HCT116 (cell line): ENCODE measurements around the gene PDE8A. TPM values are rescaled to one million over a fixed set of nuclear protein-coding genes. Genes with fewer than 3 reads are reported as not detected.

Experiments used
- ATAC-seq: fragments of 200-7000 bp; cut with Tn5 transposase; 2 replicates; pipeline ENCODE4 v1.9.1; 2020; ENCODE audit warnings: mild to moderate bottlenecking, moderate library complexity
- BruUV-seq: library from RNA; stranded (reverse); fragments of 400-500 nt; replicated peaks from 2 replicates; lab custom pipeline; 2021; lab: Mats Ljungman, UMichigan
- CTCF ChIA-PET: fragments of 300-600 bp; sonication (Branson Sonifier 250); formaldehyde crosslinking; loops from one replicate; lab custom pipeline; 2021; ENCODE audit warnings: antibody characterized with exemption; lab: Charles Lee
- POLR2A ChIA-PET: fragments of 300-600, 350-600 bp; sonication (Branson Sonifier 250); formaldehyde crosslinking; loops from one replicate; lab custom pipeline; 2021; ENCODE audit warnings: antibody characterized with exemption; lab: Charles Lee
- RAD21 ChIA-PET, 2 experiments: fragments of 300-600 bp; sonication (Branson Sonifier 250); formaldehyde crosslinking; loops; one replicate each; lab custom pipeline; 2023; ENCODE audit warnings: low total read pairs in 2 of 2; ENCODE audit not compliant: uncharacterized antibody in 2 of 2, unreplicated experiment in 2 of 2, low non-redundant PET in 1 of 2; lab: Charles Lee
- DNase-seq: peaks from one replicate; pipeline ENCODE4 v3.0.0-alpha.2; 2010; ENCODE audit warnings: low read depth, low spot score
- H2AFZ ChIP-seq: fragments of 200-600 bp; shearing (Covaris generic), sonication (generic); 2 replicates; pipeline ENCODE4 v1.6.1; 2017; ENCODE audit warnings: low read depth, mixed run types, mixed read lengths, antibody characterized with exemption, low read length; ENCODE audit not compliant: poor library complexity, severe bottlenecking
- H3K27ac ChIP-seq: 2 replicates; pipeline ENCODE4 v1.5.1; 2012; ENCODE audit warnings: low read depth, low read length
- H3K27me3 ChIP-seq: fragments of 200-600 bp; sonication (generic); 2 replicates; pipeline ENCODE4 v1.6.1; 2016; ENCODE audit warnings: mixed run types, low read length, mixed read lengths; ENCODE audit not compliant: insufficient read depth
- H3K36me3 ChIP-seq, 2 experiments: fragments of 200-500 bp in 1 of 2; fragments of 200-600 bp in 1 of 2; sonication (Bioruptor generic) in 1 of 2; sonication (generic) in 1 of 2; 2 replicates each; pipeline versions ENCODE4 v1.5.1 to v1.6.1; 2014 to 2016; ENCODE audit warnings: low read length in 2 of 2, inconsistent platforms in 1 of 2, mixed read lengths in 1 of 2, mixed run types in 1 of 2; ENCODE audit not compliant: insufficient read depth in 2 of 2, control insufficient read depth in 1 of 2
- H3K4me1 ChIP-seq, 2 experiments: fragments of 200-600 bp in 1 of 2; sonication (generic) in 1 of 2; 2 replicates each; pipeline versions ENCODE4 v1.5.1 to v1.6.1; 2012 to 2017; ENCODE audit warnings: low read length in 2 of 2, inconsistent platforms in 1 of 2, mild to moderate bottlenecking in 1 of 2, mixed read lengths in 1 of 2, mixed run types in 1 of 2, moderate library complexity in 1 of 2; ENCODE audit not compliant: insufficient read depth in 2 of 2, control insufficient read depth in 1 of 2
- H3K4me2 ChIP-seq: fragments of 200-600 bp; sonication (generic); 2 replicates; pipeline ENCODE4 v1.6.1; 2017; ENCODE audit warnings: mixed run types, low read length, mixed read lengths
- H3K4me3 ChIP-seq, 2 experiments: fragments of 200-600 bp in 1 of 2; sonication (generic) in 1 of 2; replicated peaks in 1 of 2; 2 replicates each; pipeline ENCODE4 v1.5.1; 2011 to 2016; ENCODE audit warnings: low read length in 2 of 2, control low read depth in 1 of 2, low read depth in 1 of 2, mild to moderate bottlenecking in 1 of 2, mixed read lengths in 1 of 2, mixed run types in 1 of 2
- H3K79me2 ChIP-seq: fragments of 200-600 bp; sonication (generic); 2 replicates; pipeline ENCODE4 v1.6.1; 2017; ENCODE audit warnings: mild to moderate bottlenecking, mixed run types, low read length, moderate library complexity, mixed read lengths; ENCODE audit not compliant: insufficient read depth
- H3K9ac ChIP-seq: fragments of 200-600 bp; sonication (generic); 2 replicates; pipeline ENCODE4 v1.6.1; 2016; ENCODE audit warnings: low read length, mixed read lengths
- H3K9me2 ChIP-seq: fragments of 200-600 bp; sonication (generic), shearing (Covaris generic); 2 replicates; pipeline ENCODE4 v1.6.1; 2017; ENCODE audit warnings: mixed run types, mild to moderate bottlenecking, moderate library complexity; ENCODE audit not compliant: insufficient read depth
- H3K9me3 ChIP-seq, 2 experiments: fragments of 200-500 bp in 1 of 2; fragments of 200-600 bp in 1 of 2; sonication (Bioruptor generic) in 1 of 2; sonication (generic) in 1 of 2; 2 replicates each; pipeline ENCODE4 v1.6.1; 2014 to 2017; ENCODE audit warnings: low read length in 2 of 2, mixed read lengths in 2 of 2, inconsistent platforms in 1 of 2, low read depth in 1 of 2, mild to moderate bottlenecking in 1 of 2, mixed run types in 1 of 2, moderate library complexity in 1 of 2; ENCODE audit not compliant: control insufficient read depth in 1 of 2, insufficient read depth in 1 of 2
- H4K20me1 ChIP-seq: fragments of 200-600 bp; sonication (generic), shearing (Covaris generic); 2 replicates; pipeline ENCODE4 v1.6.1; 2017; ENCODE audit warnings: mixed run types, mild to moderate bottlenecking, moderate library complexity; ENCODE audit not compliant: insufficient read depth
- ATF3 ChIP-seq: IDR thresholded peaks from 2 replicates; pipeline ENCODE4 v1.6.1; 2012
- CBX3 ChIP-seq: IDR thresholded peaks from 2 replicates; pipeline ENCODE4 v1.6.1; 2012; ENCODE audit warnings: low read depth
- CEBPB ChIP-seq: IDR thresholded peaks from 2 replicates; pipeline ENCODE4 v1.6.1; 2012; ENCODE audit warnings: low read depth
- CTCF ChIP-seq, 3 experiments: fragments of 200-600 bp in 1 of 3; sonication (generic) in 1 of 3; IDR thresholded peaks in 2 of 3; conservative IDR thresholded peaks in 1 of 3; 2 replicates each; pipeline ENCODE4 v1.5.1; 2012 to 2017; ENCODE audit warnings: low read depth in 2 of 3, low read length in 2 of 3, antibody characterized with exemption in 1 of 3, borderline replicate concordance in 1 of 3, control low read depth in 1 of 3, mild to moderate bottlenecking in 1 of 3, mixed read lengths in 1 of 3, mixed run types in 1 of 3, moderate library complexity in 1 of 3; ENCODE audit not compliant: insufficient read depth in 1 of 3
- EGR1 ChIP-seq: IDR thresholded peaks from 2 replicates; pipeline ENCODE4 v1.6.1; 2012; ENCODE audit warnings: low read depth
- ELF1 ChIP-seq: IDR thresholded peaks from 2 replicates; pipeline ENCODE4 v1.6.1; 2012; ENCODE audit warnings: low read depth, borderline replicate concordance
- EZH2 ChIP-seq: fragments of 200-600 bp; sonication (generic); IDR thresholded peaks from 2 replicates; pipeline ENCODE4 v1.6.1; 2017; ENCODE audit warnings: antibody characterized with exemption, mixed run types
- EZH2phosphoT487 ChIP-seq: fragments of 200-600 bp; IDR thresholded peaks from 2 replicates; pipeline ENCODE4 v1.6.1; 2018; ENCODE audit warnings: antibody characterized with exemption, borderline replicate concordance
- FOSL1 ChIP-seq: IDR thresholded peaks from 2 replicates; pipeline ENCODE4 v1.6.1; 2012; ENCODE audit warnings: low read depth
- MAX ChIP-seq: IDR thresholded peaks from 2 replicates; pipeline ENCODE4 v1.6.1; 2012
- POLR2AphosphoS5 ChIP-seq: IDR thresholded peaks from 2 replicates; pipeline ENCODE4 v1.6.1; 2011; ENCODE audit warnings: mild to moderate bottlenecking, low read depth, low read length, moderate library complexity
- RAD21 ChIP-seq: IDR thresholded peaks from 2 replicates; pipeline ENCODE4 v1.6.1; 2012; ENCODE audit warnings: low read depth, mild to moderate bottlenecking
- SIN3A ChIP-seq: IDR thresholded peaks from 2 replicates; pipeline ENCODE4 v1.6.1; 2012; ENCODE audit warnings: low read depth
- SP1 ChIP-seq: IDR thresholded peaks from 2 replicates; pipeline ENCODE4 v1.6.1; 2012; ENCODE audit warnings: low read depth
- ZFX ChIP-seq: fragments of 450-650 bp; IDR thresholded peaks from 2 replicates; pipeline ENCODE4 v1.6.1; 2017
- ZNF274 ChIP-seq: fragments of 200-500 bp; sonication (Bioruptor generic); IDR thresholded peaks from 2 replicates; pipeline ENCODE4 v1.6.1; 2014; ENCODE audit warnings: mild to moderate bottlenecking, low read depth, low read length, inconsistent platforms
- intact Hi-C: fragments of 100-400 bp; cut with micrococcal nuclease; formaldehyde crosslinking; loops from 2 replicates; pipeline ENCODE4 v1.10.0; 2022
- total RNA-seq: library from RNA; stranded (reverse); gene quantifications from one replicate; pipeline ENCODE4 v1.2.1, GENCODE V29; 2021; ENCODE audit not compliant: unreplicated experiment

PDE8A gene
- total RNA-seq, 1 experiment from 2014 or later, result 37.8 TPM

- no peak for TF ChIP-seq CTCF (IDR thresholded peaks at IDR 0.05 in 2 of 3, conservative IDR thresholded peaks at IDR 0.05 in 1 of 3; ENCODE audit: borderline replicate concordance in 1 of 3, insufficient read depth in 1 of 3, low read depth in 2 of 3, low read length in 2 of 3)
- no peak for TF ChIP-seq EGR1
Observed at GRCh38 chr15:84980196-84981053, 1.2 kb upstream of the PDE8A start (continued).

GRCh38 chr15:84981054-84981710, 474 bp upstream of the PDE8A start:
- Histone ChIP-seq H3K4me3 (peak overlapping the region; percentile 69 to 75), H3K79me2 (peaks cover 40% of the 10 kb centered on the region), H3K9me2 (no peaks in the 10 kb centered on the region), H4K20me1 (peaks cover 7% of the 10 kb centered on the region; the same call in 1 of the 2 replicates), H3K27me3 (no peaks in the 10 kb centered on the region), H3K36me3 (no peaks in the 10 kb centered on the region), H3K4me2 (peak overlapping the region; percentile 92), H3K9ac (peak overlapping the region; percentile 81), H3K4me1 (peaks cover 10 to 31% of the 10 kb centered on the region in 2 experiments; a peak in 3 of 4 replicates), H3K27ac (peak overlapping the region; percentile 91), H3K9me3 (no peaks in the 10 kb centered on the region), H2AFZ (no peak overlapping the region)
- POLR2A ChIA-PET, result interaction anchor here (1.0 to 1.6 kb wide), 3 partner anchors 11 to 26 kb away, joined by 3 to 6 read pairs (median 4); no protein-coding TSS in a partner anchor
- intact Hi-C loops, result loop anchor here (2.0 kb wide), 1 partner anchor 50 kb away; no protein-coding TSS in a partner anchor
- ATAC-seq, result peak; percentile 81
- DNase-seq, result peak; percentile 92
- RAD21 ChIA-PET, result no interaction called here
- CTCF ChIA-PET, result interaction anchor here (0.8 to 2.7 kb wide), 6 partner anchors 11 to 394 kb away, joined by 3 to 5 read pairs (median 4); no protein-coding TSS in a partner anchor
- BruUV-seq, result no TSS peak
- TF ChIP-seq CTCF (IDR thresholded peaks at IDR 0.05 in 2 of 3, conservative IDR thresholded peaks at IDR 0.05 in 1 of 3; ENCODE audit: borderline replicate concordance in 1 of 3, insufficient read depth in 1 of 3, low read depth in 2 of 3, low read length in 2 of 3) (no peak), SP1 (peak; percentile 98), MAX (peak; percentile 76), ZNF274 (no peak), EZH2phosphoT487 (no peak), EGR1 (peak; percentile 68), CEBPB (no peak), SIN3A (peak; percentile 79), EZH2 (no peak), ATF3 (no peak), RAD21 (peak; percentile 20; the same call in 1 of the 2 replicates), POLR2AphosphoS5 (peak; percentile 65), ZFX (no peak; the same call in 1 of the 2 replicates), ELF1 (no peak), CBX3 (peak; percentile 6; the same call in 1 of the 2 replicates), FOSL1 (no peak)
